ENCODE results near the gene LIPT1.

LIPT1 gene

GRCh38 chr2:99139003-99139402, 15.8 kb upstream of the LIPT1 start:
- Histone ChIP-seq H3K27me3 (peaks cover 12% of the 10 kb centered on the region), H3K36me3 (no peaks in the 10 kb centered on the region), H3K4me3 (ENCODE audit: low read depth, low read length) (no peak overlapping the region), H3K9me3 (no peaks in the 10 kb centered on the region), H3K4me1 (no peaks in the 10 kb centered on the region)
- no peak for TF ChIP-seq CTCF (IDR thresholded peaks at IDR 0.05; ENCODE audit: low read depth, low read length)
- DNase-seq: no peak

GRCh38 chr2:99140056-99140859, 14.5 kb upstream of the LIPT1 start:
- TF ChIP-seq CTCF (IDR thresholded peaks at IDR 0.05; ENCODE audit: low read depth, low read length): no peak
- Histone ChIP-seq H3K9me3 (no peaks in the 10 kb centered on the region), H3K4me3 (ENCODE audit: low read depth, low read length) (peak overlapping the region; percentile 69), H3K36me3 (no peaks in the 10 kb centered on the region), H3K27me3 (peaks cover 12% of the 10 kb centered on the region), H3K4me1 (no peaks in the 10 kb centered on the region)
- no peak for DNase-seq

GRCh38 chr2:99140860-99141109, 14.0 kb upstream of the LIPT1 start:
- H3K4me3 ChIP-seq (ENCODE audit: low read depth, low read length): peak overlapping the region; percentile 69
- H3K4me1 ChIP-seq: no peaks in the 10 kb centered on the region
- no peaks in the 10 kb centered on the region for H3K36me3 ChIP-seq
- no peak for TF ChIP-seq CTCF (IDR thresholded peaks at IDR 0.05; ENCODE audit: low read depth, low read length)
- DNase-seq: no peak
- H3K27me3 ChIP-seq: peaks cover 12% of the 10 kb centered on the region
- no peaks in the 10 kb centered on the region for H3K9me3 ChIP-seq

- peak within 1 kb of the TSS; percentile 69 for H3K4me3 ChIP-seq (ENCODE audit: low read depth, low read length)
- H3K9me3 ChIP-seq: no peaks in the 10 kb centered on the region
- peaks cover 12% of the 10 kb centered on the region for H3K27me3 ChIP-seq
- peak; percentile 86 for DNase-seq
- TF ChIP-seq CTCF (IDR thresholded peaks at IDR 0.05; ENCODE audit: low read depth, low read length): no peak
- no peaks in the 10 kb centered on the region for H3K36me3 ChIP-seq
- no peaks in the 10 kb centered on the region for H3K4me1 ChIP-seq
Measured at GRCh38 chr2:99141110-99142108, 13.4 kb upstream of the LIPT1 start, which contains the start of gene C2orf15. TSS of gene C2orf15 (plus strand) at chr2:99141707. CDS start at chr2:99150559, 8,852 bp downstream.

GRCh38 chr2:99150706-99151105, 4.1 kb upstream of the LIPT1 start:
- Histone ChIP-seq H3K9me3 (no peaks in the 10 kb centered on the region), H3K4me3 (ENCODE audit: low read depth, low read length) (no peak overlapping the region), H3K4me1 (no peaks in the 10 kb centered on the region), H3K27me3 (no peaks in the 10 kb centered on the region), H3K36me3 (no peaks in the 10 kb centered on the region)
- no peak for TF ChIP-seq CTCF (IDR thresholded peaks at IDR 0.05; ENCODE audit: low read depth, low read length)
- no peak for DNase-seq

Measured in BE2C (cell line).